HUES6 (cell line): ENCODE measurements around the gene NPDC1.
A peak's percentile ranks its signal among the peaks of the same experiment; 100 is the strongest.

Source experiments
- H3K27ac ChIP-seq: 2 replicates; pipeline ENCODE4 v1.7.0; 2013; ENCODE audit warnings: low read depth, mild to moderate bottlenecking, low read length, inconsistent platforms
- H3K27me3 ChIP-seq: 2 replicates; pipeline ENCODE4 v1.6.1; 2013; ENCODE audit warnings: low read length; ENCODE audit not compliant: control insufficient read depth, insufficient read depth
- H3K36me3 ChIP-seq: 2 replicates; pipeline ENCODE4 v1.6.1; 2013; ENCODE audit warnings: low read length; ENCODE audit not compliant: control insufficient read depth, insufficient read depth
- H3K4me1 ChIP-seq: 2 replicates; pipeline ENCODE4 v1.6.1; 2013; ENCODE audit warnings: low read length; ENCODE audit not compliant: control insufficient read depth, insufficient read depth
- H3K4me3 ChIP-seq: 2 replicates; pipeline ENCODE4 v1.5.1; 2013; ENCODE audit warnings: low read depth, low read length
- H3K9ac ChIP-seq: one replicate; pipeline ENCODE4 v1.6.1; 2013; ENCODE audit warnings: mild to moderate bottlenecking, low read length
- H3K9me3 ChIP-seq: 2 replicates; pipeline ENCODE4 v1.6.1; 2013; ENCODE audit warnings: low read depth, low read length; ENCODE audit not compliant: control insufficient read depth, insufficient read depth

Gene NPDC1

DNA sequence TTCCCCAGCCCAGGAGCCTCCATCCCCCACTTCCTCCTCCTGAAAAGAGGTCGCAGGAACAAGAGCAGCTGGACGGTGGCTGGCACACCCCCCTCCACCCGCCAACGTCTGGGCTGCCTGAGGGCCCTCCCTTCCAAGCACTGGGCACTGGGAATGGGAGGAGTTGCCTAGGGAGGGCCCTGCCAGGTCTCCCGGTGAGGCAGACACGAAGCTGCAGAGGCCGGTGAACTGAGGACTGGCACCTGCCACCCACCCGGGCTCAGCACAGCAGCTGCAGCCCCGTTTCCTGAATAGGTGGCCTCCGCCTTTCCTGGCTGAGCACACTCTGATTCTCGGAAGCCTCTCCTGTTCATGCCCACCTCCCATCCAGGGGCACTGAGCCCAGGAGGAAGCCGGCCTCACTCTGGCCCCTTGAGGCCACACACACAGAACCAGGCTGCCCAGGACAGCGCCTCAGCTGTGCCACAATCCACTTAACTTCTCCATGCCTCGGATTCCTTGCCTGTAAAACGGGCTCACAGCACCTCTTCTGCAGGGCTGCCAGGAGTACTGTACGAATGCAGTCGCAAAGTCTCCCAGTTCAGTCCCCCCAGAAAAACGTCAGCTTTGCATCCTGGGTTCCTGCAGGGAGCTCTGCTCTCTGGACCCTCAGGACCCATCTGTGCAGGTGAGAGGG, 1.3 kb downstream of the NPDC1 start:
- Histone ChIP-seq H3K9me3 (no peaks in the 10 kb centered on the region), H3K4me3 (peak overlapping the region; percentile 78), H3K4me1 (peaks cover 6% of the 10 kb centered on the region; the same call in 1 of the 2 replicates), H3K27ac (no peak overlapping the region), H3K27me3 (peaks cover 63% of the 10 kb centered on the region), H3K9ac (no peak overlapping the region), H3K36me3 (peaks cover 5% of the 10 kb centered on the region)

DNA sequence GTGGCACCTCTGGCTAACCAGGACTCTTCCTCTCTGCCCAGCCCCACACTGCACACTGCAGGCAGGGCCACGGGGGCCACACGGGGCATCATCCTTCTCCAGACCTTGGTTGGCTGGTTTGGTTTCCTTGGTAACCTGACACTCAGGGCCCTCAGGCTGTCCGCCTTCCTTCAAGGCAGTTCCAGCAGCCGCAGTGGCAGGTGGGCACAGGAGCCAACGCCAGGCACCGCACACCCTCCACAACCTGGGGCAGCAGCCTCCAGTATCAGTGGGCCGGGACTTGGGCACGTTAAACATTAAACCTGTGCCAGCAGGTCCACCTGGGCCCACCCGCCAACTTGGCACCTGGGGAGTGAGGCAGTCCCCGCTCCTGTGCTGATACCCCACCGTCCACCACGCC, 1.9 kb downstream of the NPDC1 start:
- peaks cover 10% of the 10 kb centered on the region for H3K36me3 ChIP-seq
- H3K27ac ChIP-seq, result no peak overlapping the region
- H3K9me3 ChIP-seq, result no peaks in the 10 kb centered on the region
- H3K9ac ChIP-seq, result no peak overlapping the region
- H3K4me1 ChIP-seq, result peaks cover 2% of the 10 kb centered on the region; the same call in 1 of the 2 replicates
- H3K4me3 ChIP-seq, result no peak overlapping the region
- peaks cover 57% of the 10 kb centered on the region for H3K27me3 ChIP-seq

DNA sequence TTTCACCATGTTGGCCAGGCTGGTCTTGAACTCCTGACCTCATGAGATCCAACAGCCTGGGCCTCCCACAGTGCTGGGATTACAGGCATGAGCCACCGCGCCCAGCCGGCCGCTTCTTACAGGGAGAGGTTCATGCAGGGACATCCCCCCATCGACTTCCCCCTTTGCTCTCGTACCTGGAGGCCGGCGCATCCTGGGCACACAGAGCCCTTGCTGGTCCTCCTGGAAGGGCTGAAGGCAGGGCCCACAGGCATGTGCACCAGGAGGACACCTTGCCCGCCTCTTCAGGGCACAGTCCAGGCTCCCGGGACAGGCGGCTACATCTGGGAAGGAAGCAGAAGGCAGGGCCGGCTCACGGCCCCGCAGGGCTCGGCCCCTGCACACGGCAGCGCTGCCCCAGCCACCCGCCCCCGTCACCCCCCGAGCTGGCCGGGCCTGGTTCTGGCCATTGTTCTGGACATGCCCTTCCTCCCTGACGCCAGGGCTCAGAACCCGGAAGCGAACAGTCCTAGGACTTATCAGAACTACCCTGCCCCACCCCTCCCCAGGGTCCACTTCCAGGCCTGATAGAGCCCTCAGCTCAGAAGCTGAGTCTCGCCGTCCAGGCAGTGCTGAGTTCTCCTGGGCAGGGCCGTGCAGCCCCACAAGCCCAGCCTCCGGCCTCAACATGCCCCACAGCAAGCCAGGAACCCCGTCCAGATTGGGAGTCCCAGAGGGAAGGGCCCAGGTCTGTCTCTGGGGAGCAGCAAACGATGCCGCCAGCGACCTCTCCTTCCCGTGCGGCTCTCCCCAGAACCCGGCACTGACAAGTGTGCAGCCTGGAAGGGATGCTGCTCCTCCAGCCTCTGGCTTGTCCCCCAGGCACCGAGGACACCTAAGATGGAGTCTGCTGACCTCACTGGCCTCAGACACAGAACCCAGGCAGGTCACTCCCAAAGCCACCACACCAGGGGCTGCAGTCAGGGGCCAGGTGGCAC, 2.9 kb downstream of the NPDC1 start:
- Histone ChIP-seq H3K4me3 (no peak overlapping the region), H3K4me1 (no peaks in the 10 kb centered on the region), H3K36me3 (peaks cover 15% of the 10 kb centered on the region), H3K9me3 (no peaks in the 10 kb centered on the region), H3K9ac (no peak overlapping the region), H3K27ac (no peak overlapping the region), H3K27me3 (peaks cover 48% of the 10 kb centered on the region)

DNA sequence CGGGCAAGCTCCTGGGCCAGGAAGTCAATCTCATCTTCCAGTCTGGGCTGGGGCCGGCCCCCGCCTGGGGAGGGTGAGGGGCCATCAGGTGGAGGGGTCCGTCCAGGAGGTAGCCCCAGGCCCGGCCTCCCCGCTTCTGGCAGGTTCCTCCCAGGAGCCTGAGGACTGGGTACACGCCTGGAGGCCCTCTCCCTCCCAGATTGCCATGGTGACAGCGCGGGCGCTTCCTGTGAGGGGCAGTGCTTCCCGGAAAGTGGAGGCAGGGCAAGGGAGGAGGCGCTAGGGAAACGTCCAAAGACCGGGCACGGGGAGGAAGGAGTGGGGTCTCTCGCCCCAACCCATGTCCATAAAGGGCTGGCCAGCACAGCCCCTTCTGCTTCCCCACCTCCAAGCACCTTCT, 4.9 kb downstream of the NPDC1 start:
- no peak overlapping the region for H3K9ac ChIP-seq

DNA sequence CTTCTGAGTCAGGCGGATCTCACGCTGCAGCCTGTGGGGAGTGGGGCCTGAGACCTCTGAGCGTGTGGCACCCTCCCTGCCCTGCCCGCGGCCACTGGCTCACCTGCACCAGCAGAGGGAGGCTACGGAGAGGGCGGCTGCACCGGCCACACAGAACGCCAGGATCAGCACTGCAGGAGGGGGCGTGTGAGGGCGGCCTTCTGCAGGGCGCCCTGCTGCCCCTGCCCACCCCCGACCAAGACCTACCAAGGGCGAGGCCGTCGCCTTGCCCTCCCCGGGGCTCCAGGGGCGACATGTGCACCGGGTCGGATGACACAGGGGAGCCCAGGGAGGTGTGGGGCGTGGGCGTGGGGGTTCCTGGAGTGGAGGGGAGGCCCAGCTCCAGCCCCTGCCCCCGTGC, 5.4 kb downstream of the NPDC1 start:
- no peaks in the 10 kb centered on the region for H3K4me1 ChIP-seq
- H3K36me3 ChIP-seq, result peaks cover 15% of the 10 kb centered on the region
- no peaks in the 10 kb centered on the region for H3K9me3 ChIP-seq
- H3K9ac ChIP-seq, result no peak overlapping the region
- H3K27me3 ChIP-seq, result peaks cover 25% of the 10 kb centered on the region
- H3K27ac ChIP-seq, result no peak overlapping the region
- H3K4me3 ChIP-seq, result no peak overlapping the region

More for the DNA sequence above, 4.9 kb downstream of the NPDC1 start:
- Histone ChIP-seq H3K27ac (no peak overlapping the region), H3K4me1 (no peaks in the 10 kb centered on the region), H3K4me3 (no peak overlapping the region), H3K36me3 (peaks cover 15% of the 10 kb centered on the region), H3K27me3 (peaks cover 30% of the 10 kb centered on the region), H3K9me3 (no peaks in the 10 kb centered on the region)

DNA sequence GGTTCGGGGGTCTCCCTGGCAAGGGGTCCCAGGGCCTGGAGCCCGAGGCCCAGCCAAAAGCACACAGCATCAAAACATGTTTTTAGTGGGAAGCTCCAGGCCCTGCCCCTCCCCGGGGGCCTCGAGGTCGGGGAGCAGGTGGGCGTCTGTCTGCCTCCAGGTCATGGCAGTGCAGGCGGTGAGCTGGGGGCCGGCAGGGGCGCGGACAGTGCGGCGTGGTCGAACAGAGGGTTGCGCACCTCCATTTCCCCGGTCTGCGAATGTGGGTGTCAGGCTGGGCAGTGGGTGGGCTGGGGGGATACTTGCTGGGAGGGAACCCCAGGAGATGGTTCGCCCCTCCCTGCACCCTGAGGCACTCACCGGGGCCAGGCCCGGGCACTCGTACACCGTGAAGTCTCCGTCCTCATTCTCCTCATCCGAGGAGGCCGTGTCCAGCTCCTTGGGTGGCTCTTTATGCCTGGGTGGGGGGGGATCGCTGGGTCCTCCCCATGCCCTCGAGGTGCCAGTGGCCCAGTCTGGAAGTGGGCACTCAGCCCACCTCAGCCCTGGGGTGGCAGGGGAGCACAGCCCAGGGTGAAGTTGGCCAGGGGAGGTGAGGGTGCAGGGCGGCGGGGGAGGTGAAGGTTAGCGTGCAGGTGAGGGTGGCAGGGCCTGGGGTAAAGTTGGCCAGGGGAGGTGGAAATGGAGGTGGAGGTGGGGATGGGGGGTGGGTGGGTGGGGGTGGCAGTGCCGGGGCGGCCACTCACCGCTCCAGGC, 6.2 kb downstream of the NPDC1 start:
- Histone ChIP-seq H3K4me1 (no peaks in the 10 kb centered on the region), H3K9ac (no peak overlapping the region), H3K27me3 (peaks cover 20% of the 10 kb centered on the region)

DNA sequence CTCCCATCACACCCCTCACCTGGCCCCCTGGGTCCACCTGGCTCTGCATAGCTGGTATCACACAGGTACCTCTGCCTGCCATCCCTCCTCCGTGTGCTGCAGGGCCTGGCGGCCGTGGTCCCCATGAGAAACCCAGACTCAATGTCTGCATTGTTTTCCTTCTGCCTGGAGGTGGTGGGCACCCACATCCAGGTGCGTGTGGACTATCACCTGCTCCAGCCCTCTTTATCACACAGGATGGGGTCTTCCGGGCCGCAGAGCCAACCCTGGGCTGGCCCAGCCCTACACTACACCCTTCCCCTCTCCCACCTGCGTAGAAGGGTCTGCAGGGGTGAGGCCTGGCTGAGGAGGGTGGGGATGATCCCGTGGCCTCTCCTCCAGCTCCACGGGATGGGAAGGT, 7.1 kb downstream of the NPDC1 start:
- Histone ChIP-seq H3K4me1 (no peaks in the 10 kb centered on the region), H3K36me3 (peaks cover 15% of the 10 kb centered on the region), H3K27ac (no peak overlapping the region)

More for the DNA sequence above, 6.2 kb downstream of the NPDC1 start:
- Histone ChIP-seq H3K27ac (no peak overlapping the region), H3K36me3 (peaks cover 15% of the 10 kb centered on the region), H3K9me3 (no peaks in the 10 kb centered on the region), H3K4me3 (no peak overlapping the region)

DNA sequence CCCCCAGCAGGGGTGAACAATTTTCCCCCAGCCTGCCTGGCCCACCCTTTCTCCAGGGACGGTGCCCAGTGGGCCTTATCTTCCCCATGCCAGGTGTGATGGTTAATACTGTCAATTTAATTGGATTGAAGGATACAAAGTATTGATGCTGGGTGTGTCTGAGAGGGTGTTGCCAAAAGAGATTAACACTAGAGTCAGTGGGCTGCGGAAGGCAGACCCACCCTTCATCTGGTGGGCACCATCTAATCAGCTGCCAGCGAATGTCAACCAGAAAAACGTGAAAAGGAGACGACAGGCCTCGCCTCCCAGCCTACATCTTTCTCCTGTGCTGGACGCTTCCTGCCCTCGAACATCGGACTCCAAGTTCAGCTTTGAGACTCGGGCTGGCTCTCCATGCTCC, 8.5 kb downstream of the NPDC1 start:
- no peak overlapping the region for H3K9ac ChIP-seq
- H3K4me3 ChIP-seq, result no peak overlapping the region

More for the DNA sequence above, 7.1 kb downstream of the NPDC1 start:
- Histone ChIP-seq H3K9ac (no peak overlapping the region), H3K4me3 (no peak overlapping the region), H3K27me3 (peaks cover 16% of the 10 kb centered on the region; the same call in 1 of the 2 replicates), H3K9me3 (no peaks in the 10 kb centered on the region)

DNA sequence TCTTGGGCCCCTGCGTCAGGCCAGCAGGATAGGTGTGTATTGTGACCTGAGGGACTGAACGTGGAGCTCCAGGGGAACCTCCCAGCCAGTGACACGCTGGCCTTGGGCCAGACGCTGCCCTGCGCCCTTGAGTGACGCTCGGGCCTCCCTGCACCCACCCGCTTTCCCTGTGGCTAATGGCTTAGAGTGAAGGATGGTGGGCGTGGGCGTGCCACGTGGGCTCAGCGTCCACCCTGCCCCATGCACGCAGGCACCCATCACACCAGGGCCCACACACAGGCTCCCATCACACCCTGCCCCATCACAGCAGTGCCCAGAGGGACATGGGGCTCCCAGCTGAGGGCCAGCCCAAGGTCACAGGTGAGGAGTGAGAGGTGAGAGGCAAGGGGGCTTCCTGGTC, 8.9 kb downstream of the NPDC1 start:
- H3K27ac ChIP-seq, result no peak overlapping the region
- no peak overlapping the region for H3K4me3 ChIP-seq
- no peak overlapping the region for H3K9ac ChIP-seq
- H3K36me3 ChIP-seq, result peaks cover 15% of the 10 kb centered on the region
- H3K27me3 ChIP-seq, result peaks cover 7% of the 10 kb centered on the region; the same call in 1 of the 2 replicates
- no peaks in the 10 kb centered on the region for H3K9me3 ChIP-seq
- no peaks in the 10 kb centered on the region for H3K4me1 ChIP-seq

More for the DNA sequence above, 8.5 kb downstream of the NPDC1 start:
- Histone ChIP-seq H3K27ac (no peak overlapping the region), H3K4me1 (no peaks in the 10 kb centered on the region), H3K27me3 (peaks cover 7% of the 10 kb centered on the region; the same call in 1 of the 2 replicates), H3K9me3 (no peaks in the 10 kb centered on the region), H3K36me3 (peaks cover 15% of the 10 kb centered on the region)

DNA sequence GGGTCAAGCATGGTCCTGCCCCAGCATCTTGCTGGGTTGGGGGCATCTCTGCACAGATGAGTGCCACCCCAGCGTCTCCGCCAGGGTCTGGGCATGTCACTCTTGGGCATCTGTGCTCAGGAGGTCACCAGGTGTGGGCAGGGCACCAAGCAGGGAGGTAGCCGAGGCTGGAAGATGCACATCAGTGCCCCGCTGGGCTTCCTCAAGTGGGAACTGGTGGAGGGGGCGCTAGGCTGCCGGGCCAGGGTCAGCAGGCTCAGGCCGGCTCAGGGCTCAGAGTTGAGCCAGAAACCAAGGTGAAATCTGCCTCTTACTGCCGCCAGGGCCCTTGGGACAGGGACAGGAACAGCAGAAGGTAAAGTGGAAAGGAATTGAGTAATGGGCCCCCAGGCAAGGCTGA, 10.0 kb downstream of the NPDC1 start:
- no peak overlapping the region for H3K4me3 ChIP-seq
- no peaks in the 10 kb centered on the region for H3K9me3 ChIP-seq
- H3K4me1 ChIP-seq, result no peaks in the 10 kb centered on the region
- H3K36me3 ChIP-seq, result peaks cover 15% of the 10 kb centered on the region
- no peak overlapping the region for H3K9ac ChIP-seq
- no peak overlapping the region for H3K27ac ChIP-seq
- peaks cover 7% of the 10 kb centered on the region; the same call in 1 of the 2 replicates for H3K27me3 ChIP-seq
